Stimulated activated CD8-positive, alpha-beta memory T cell treated with anti-CD3 and anti-CD28 coated beads, Interleukin-2, amount 100 ng/mL, for 1 hour (primary cell): ENCODE data around the gene DNM3.
"Not testable (repeated sequence)": the region's sequence is repeated elsewhere in the genome, so short reads cannot be mapped to it uniquely, and the experiment has no call there.

Experiments
- DNase-seq, 2 donors: peaks; one replicate each; pipeline ENCODE4 v3.0.0-alpha.2; 2020; ENCODE audit warnings: low read depth in 2 of 2

DNM3 gene

GRCh38 chr1:172421974-172422604 lies 580.8 kb downstream of the DNM3 start:
- no peak for DNase-seq

GRCh38 chr1:172423336-172423735 lies 582.0 kb downstream of the DNM3 start:
- DNase-seq = no peak

GRCh38 chr1:172425339-172425738 lies 584.0 kb downstream of the DNM3 start:
- DNase-seq = no peak

GRCh38 chr1:172427191-172427590 lies 585.9 kb downstream of the DNM3 start:
- DNase-seq = no peak

- DNase-seq = no peak
These were observed 588.2 kb downstream of the DNM3 start for GRCh38 chr1:172429331-172430127.

GRCh38 chr1:172430128-172430454 lies 588.8 kb downstream of the DNM3 start:
- DNase-seq = no peak

- no peak for DNase-seq
These were observed 589.9 kb downstream of the DNM3 start for GRCh38 chr1:172431204-172431603.

- DNase-seq = no peak
These were observed 590.5 kb downstream of the DNM3 start for GRCh38 chr1:172431721-172432192.

GRCh38 chr1:172437183-172437582 lies 595.9 kb downstream of the DNM3 start:
- DNase-seq = not testable (repeated sequence)

- DNase-seq = no peak
These were observed 601.1 kb downstream of the DNM3 start for GRCh38 chr1:172442404-172442803.

- no peak for DNase-seq
These were observed 601.7 kb downstream of the DNM3 start for GRCh38 chr1:172442843-172443565.

- DNase-seq = peak; percentile 84 to 87
These were observed 602.6 kb downstream of the DNM3 start, which contains the start of gene PIGC for GRCh38 chr1:172443666-172444453. PIGC (minus strand) TSS chr1:172444069; CDS start chr1:172442622, 1,447 bp downstream.

- DNase-seq = no peak
These were observed 605.2 kb downstream of the DNM3 start for GRCh38 chr1:172446547-172446946.

- DNase-seq = no peak
These were observed 606.3 kb downstream of the DNM3 start for GRCh38 chr1:172447641-172448040.

GRCh38 chr1:172448995-172449584 lies 607.8 kb downstream of the DNM3 start:
- DNase-seq = no peak

GRCh38 chr1:172449585-172450523 lies 608.6 kb downstream of the DNM3 start:
- DNase-seq = no peak

- DNase-seq = no peak
These were observed 609.2 kb downstream of the DNM3 start for GRCh38 chr1:172450524-172450885.

- no peak for DNase-seq
These were observed 609.7 kb downstream of the DNM3 start for GRCh38 chr1:172451002-172451443.

- no peak for DNase-seq
These were observed 611.3 kb downstream of the DNM3 start for GRCh38 chr1:172452536-172453152.

- no peak for DNase-seq
These were observed 611.9 kb downstream of the DNM3 start for GRCh38 chr1:172453153-172453545.
